Progenitor cell of endocrine pancreas (in vitro differentiated cells): Measurements from ENCODE around the gene GNA15. TPM values are rescaled to one million over a fixed set of nuclear protein-coding genes. Genes with fewer than 3 reads are reported as not detected.
A peak's percentile ranks its signal among the peaks of the same experiment; 100 is the strongest.

Experiments used
- DNase-seq: peaks from one replicate; pipeline ENCODE4 v3.0.0; 2021; ENCODE audit warnings: low spot score; ENCODE audit not compliant: unreplicated experiment
- H3K27ac Mint-ChIP-seq: 2 replicates; pipeline ENCODE4 v1.8.0; 2021; ENCODE audit warnings: mild to moderate bottlenecking, moderate library complexity, mixed read lengths
- H3K27me3 Mint-ChIP-seq: 2 replicates; pipeline ENCODE4 v1.8.0; 2021; ENCODE audit warnings: mixed read lengths
- H3K36me3 Mint-ChIP-seq: 2 replicates; pipeline ENCODE4 v1.8.0; 2022; ENCODE audit warnings: mixed read lengths; ENCODE audit not compliant: insufficient read depth
- H3K4me1 Mint-ChIP-seq: 2 replicates; pipeline ENCODE4 v1.8.0; 2021; ENCODE audit warnings: low read depth, mixed read lengths
- H3K4me3 Mint-ChIP-seq: 2 replicates; pipeline ENCODE4 v1.8.0; 2021; ENCODE audit warnings: low read depth, mild to moderate bottlenecking, moderate library complexity, mixed read lengths
- H3K9me3 Mint-ChIP-seq: 2 replicates; pipeline ENCODE4 v1.8.0; 2021; ENCODE audit warnings: low read depth, mixed read lengths
- CTCF ChIP-seq: fragments of 200-600 bp; sonication (generic); IDR thresholded peaks from one replicate; pipeline ENCODE4 v1.5.0; 2021; ENCODE audit warnings: antibody characterized with exemption, mild to moderate bottlenecking; ENCODE audit not compliant: unreplicated experiment
- total RNA-seq: library from RNA; stranded (reverse); gene quantifications from 2 replicates; pipeline ENCODE4 v1.2.1, GENCODE V29; 2021

GNA15 gene
- total RNA-seq, 1 donor from 2014 or later: not detected

DNA sequence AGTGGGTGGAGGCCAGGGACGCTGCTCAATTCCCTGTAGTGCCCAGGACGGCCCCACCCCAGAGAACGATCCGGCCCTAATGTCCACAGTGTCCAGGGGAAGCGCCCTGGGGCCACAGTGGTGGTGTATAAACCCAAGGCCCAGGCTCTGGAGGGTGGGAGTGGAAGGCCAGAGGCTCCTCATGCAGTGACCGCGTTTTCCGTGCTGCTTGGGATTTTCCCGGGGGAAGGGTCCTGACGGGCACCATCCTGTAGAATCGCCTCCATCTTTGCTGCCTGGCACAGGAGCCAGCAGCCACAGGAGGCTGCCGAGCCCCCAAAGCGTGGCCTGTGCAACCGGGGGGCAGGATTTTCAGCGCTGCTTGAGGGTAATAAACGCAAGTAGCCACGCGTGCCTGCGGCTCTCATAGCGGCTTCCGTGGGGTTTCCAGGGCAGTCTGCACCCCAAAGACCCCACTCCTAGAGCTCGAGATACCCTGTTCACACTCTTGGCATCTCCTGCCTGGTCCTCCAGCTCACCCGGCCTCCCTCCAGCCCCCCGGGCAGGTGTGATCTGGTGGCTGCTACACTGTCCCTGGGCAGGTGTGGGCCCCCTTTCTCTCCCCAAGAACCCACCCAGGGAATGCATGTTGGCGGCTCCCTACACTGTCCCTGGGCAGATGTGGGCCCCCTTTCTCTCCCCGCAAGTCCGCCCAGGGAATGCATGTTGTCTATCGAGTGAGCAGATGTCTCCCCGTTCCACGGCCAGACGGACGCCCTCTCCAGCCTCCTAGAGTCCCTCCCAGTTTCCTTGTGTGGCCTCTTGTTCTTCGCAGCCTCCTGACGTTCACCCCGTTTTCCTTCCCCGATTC, 52.1 kb downstream of the GNA15 start:
- Mint-ChIP-seq H3K27me3 (no peaks in the 10 kb centered on the region), H3K36me3 (no peaks in the 10 kb centered on the region), H3K27ac (no peak overlapping the region), H3K9me3 (no peaks in the 10 kb centered on the region), H3K4me3 (peak overlapping the region; percentile 83), H3K4me1 (peaks cover 15% of the 10 kb centered on the region)
- no peak for TF ChIP-seq CTCF
- no peak for DNase-seq

- Mint-ChIP-seq H3K27me3 (no peaks in the 10 kb centered on the region), H3K36me3 (peaks cover 3% of the 10 kb centered on the region), H3K4me1 (peaks cover 15% of the 10 kb centered on the region), H3K4me3 (peak overlapping the region; percentile 52), H3K27ac (no peak overlapping the region), H3K9me3 (no peaks in the 10 kb centered on the region)
- no peak for TF ChIP-seq CTCF
- DNase-seq: no peak
Observed at GRCh38 chr19:3188627-3189596, 53.1 kb downstream of the GNA15 start.

GRCh38 chr19:3189702-3190469, 54.1 kb downstream of the GNA15 start:
- H3K4me1 Mint-ChIP-seq: peaks cover 13% of the 10 kb centered on the region

DNA sequence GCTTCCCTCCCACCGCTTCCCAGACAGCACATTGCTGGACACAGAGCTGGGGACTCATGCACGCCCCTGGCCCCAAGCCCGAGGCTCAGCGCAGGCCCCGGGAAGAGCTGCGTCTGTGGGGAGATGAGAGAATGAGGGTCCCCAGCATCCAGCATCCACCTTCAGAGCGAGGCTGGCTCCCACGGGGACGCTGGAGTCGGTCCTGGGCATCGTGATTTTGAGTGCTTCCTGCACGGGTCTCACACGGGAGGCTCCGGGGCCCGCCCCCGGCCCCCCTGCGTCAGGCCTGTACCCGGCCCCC, 54.6 kb downstream of the GNA15 start:
- no peaks in the 10 kb centered on the region for H3K9me3 Mint-ChIP-seq
- peaks cover 11% of the 10 kb centered on the region for H3K4me1 Mint-ChIP-seq
- TF ChIP-seq CTCF: no peak
- H3K27me3 Mint-ChIP-seq: no peaks in the 10 kb centered on the region
- peaks cover 7% of the 10 kb centered on the region for H3K36me3 Mint-ChIP-seq
- H3K4me3 Mint-ChIP-seq: no peak overlapping the region
- DNase-seq: no peak
- H3K27ac Mint-ChIP-seq: no peak overlapping the region

More at GRCh38 chr19:3189702-3190469, 54.1 kb downstream of the GNA15 start:
- no peak overlapping the region for H3K27ac Mint-ChIP-seq
- no peaks in the 10 kb centered on the region for H3K27me3 Mint-ChIP-seq
- no peak for DNase-seq
- H3K36me3 Mint-ChIP-seq: peaks cover 7% of the 10 kb centered on the region
- no peak overlapping the region for H3K4me3 Mint-ChIP-seq
- no peak for TF ChIP-seq CTCF
- H3K9me3 Mint-ChIP-seq: no peaks in the 10 kb centered on the region
